RWPE1 (cell line): ENCODE results near the gene SLC12A8.

Source experiments
- CTCF ChIA-PET: fragments of 350-600 bp; sonication (Branson Sonifier 250); formaldehyde crosslinking; extraction: SDS; loops from one replicate; lab custom pipeline; 2021; lab: Yijun Ruan, JAX
- POLR2A ChIA-PET: fragments of 400-600 bp; formaldehyde crosslinking; extraction: SDS; loops from one replicate; lab custom pipeline; 2020; ENCODE audit warnings: antibody characterized with exemption; ENCODE audit not compliant: low non-redundant PET; lab: Yijun Ruan, JAX
- DNase-seq: peaks from one replicate; pipeline ENCODE4 v3.0.0; 2012; ENCODE audit warnings: low spot score
- H3K27ac ChIP-seq: fragments of 450-650 bp; 2 replicates; pipeline ENCODE4 v1.5.1; 2017
- CTCF ChIP-seq: fragments of 450-650 bp; conservative IDR thresholded peaks from 2 replicates; pipeline ENCODE4 v1.5.1; 2017; ENCODE audit warnings: low read depth, mild to moderate bottlenecking

SLC12A8 gene

GRCh38 chr3:125212509-125213363, at the start of gene SLC12A8:
Gene SLC12A8 (minus strand): TSS chr3:125212748. CDS start chr3:125211349, 1,399 bp downstream.
- peak within 1 kb of the TSS; percentile 28 for H3K27ac ChIP-seq
- ChIA-PET CTCF (interaction anchor here (0.5 to 0.9 kb wide), 5 partner anchors 54 to 341 kb away, joined by 3 to 8 read pairs (median 4); no protein-coding TSS in a partner anchor), POLR2A (no interaction called here)
- TF ChIP-seq CTCF: no peak
- peak; percentile 42 for DNase-seq

DNA sequence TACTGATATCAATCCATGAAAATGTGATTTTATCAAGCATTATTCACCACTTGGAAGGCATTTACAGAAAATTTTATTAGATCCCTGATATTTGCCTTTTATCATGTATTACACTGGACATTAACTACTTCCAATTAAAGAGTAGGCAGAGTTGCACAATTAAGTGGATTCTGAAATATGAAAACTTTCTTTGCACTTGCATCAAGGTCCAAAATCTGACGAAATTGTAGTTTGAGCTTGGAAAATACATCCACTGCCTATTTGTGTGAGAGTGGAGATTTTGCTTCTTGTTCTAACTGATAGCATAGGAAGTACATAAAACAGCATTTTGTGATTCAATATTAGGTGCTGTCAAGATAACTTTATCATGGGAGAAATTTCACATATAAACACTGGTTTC, 49.6 kb upstream of the SLC12A8 start:
- CTCF ChIA-PET: no interaction called here

DNA sequence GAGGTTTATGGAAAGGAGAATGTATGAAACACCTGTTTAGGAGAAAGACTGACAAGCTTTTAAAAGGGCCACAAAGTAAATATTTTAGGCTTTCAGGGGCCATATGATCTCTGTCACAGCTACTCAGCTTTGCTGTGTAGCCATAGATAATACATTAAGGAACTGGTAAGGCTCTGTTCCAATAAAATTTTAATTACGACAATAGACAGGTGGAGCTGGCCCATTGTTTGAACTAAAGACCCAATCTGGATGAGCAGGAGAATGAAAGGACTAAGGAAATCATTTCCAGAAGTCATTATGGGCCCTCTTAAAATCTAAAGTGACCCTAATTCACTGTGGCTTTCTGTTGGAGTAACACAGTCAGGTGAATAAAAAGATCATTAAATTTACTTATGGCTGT, 48.5 kb upstream of the SLC12A8 start:
- POLR2A ChIA-PET: interaction anchor here (0.6 kb wide), 1 partner anchor 12 kb away, joined by 3 read pairs; no protein-coding TSS in a partner anchor
- CTCF ChIA-PET: no interaction called here
- H3K27ac ChIP-seq: no peak overlapping the region
- no peak for TF ChIP-seq CTCF
- DNase-seq: no peak

More for the DNA sequence above, 49.6 kb upstream of the SLC12A8 start:
- H3K27ac ChIP-seq: no peak overlapping the region
- DNase-seq: no peak
- POLR2A ChIA-PET: no interaction called here
- TF ChIP-seq CTCF: no peak

DNA sequence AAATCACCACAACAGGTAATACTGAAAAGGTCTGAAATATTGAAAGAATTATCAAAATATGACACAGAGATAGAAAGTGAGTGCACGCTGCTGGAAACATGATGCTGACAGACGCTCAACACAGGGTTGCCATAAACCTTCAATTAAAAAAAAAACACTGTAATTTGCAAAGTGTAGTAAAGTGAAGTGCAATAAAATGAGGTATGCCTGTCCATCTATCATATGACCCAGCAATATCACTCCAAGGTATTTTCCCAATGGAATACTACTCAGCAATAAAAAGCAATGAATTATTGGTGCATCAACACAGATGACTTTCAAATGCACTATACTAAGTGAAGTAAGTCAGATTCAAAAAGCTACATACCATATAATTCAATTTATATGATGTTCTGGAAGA, 47.6 kb upstream of the SLC12A8 start:
- no peak for DNase-seq
- ChIA-PET POLR2A (no interaction called here), CTCF (no interaction called here)
- TF ChIP-seq CTCF: no peak
- no peak overlapping the region for H3K27ac ChIP-seq

- ChIA-PET CTCF (no interaction called here), POLR2A (no interaction called here)
- TF ChIP-seq CTCF: no peak
- no peak for DNase-seq
- no peak overlapping the region for H3K27ac ChIP-seq
These were observed 45.0 kb upstream of the SLC12A8 start for GRCh38 chr3:125257536-125257935.

DNA sequence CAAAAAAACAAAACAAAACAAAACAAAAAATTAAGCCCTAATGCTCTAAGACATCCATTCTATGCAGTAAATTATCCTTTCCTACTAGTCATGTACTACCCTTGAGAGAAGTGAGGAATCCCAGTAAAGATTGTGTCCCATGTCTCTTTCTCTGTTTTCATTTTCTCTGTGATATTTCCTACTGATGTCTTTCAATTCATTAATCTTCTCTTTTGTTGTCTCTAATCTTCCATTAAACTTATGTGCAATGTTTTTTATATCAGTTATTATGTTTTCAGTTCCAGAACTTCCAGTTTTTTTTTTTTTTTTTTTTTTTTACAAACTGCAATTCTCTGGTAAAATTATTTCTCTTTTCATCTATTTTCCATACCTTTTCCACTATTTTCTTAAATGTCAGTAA, 44.1 kb upstream of the SLC12A8 start:
- POLR2A ChIA-PET: no interaction called here
- H3K27ac ChIP-seq: no peak overlapping the region
- CTCF ChIA-PET: no interaction called here
- DNase-seq: no peak
- TF ChIP-seq CTCF: no peak
